GM23338 (cell line): ENCODE measurements around the gene FGFRL1. TPM values are rescaled to one million over a fixed set of nuclear protein-coding genes. Genes with fewer than 3 reads are reported as not detected.

ENCODE experiments used
- ATAC-seq: fragments of 200-7000 bp; cut with Tn5 transposase; 3 replicates; pipeline ENCODE4 v1.9.1; 2020
- DNase-seq: peaks from one replicate; pipeline ENCODE4 v3.0.0-alpha.2; 2015; ENCODE audit warnings: low spot score
- H2AFZ ChIP-seq: fragments of 200-600 bp; sonication (generic); 2 replicates; pipeline ENCODE4 v1.8.0; 2016; ENCODE audit warnings: antibody characterized with exemption, mild to moderate bottlenecking, moderate library complexity
- H3F3A ChIP-seq: fragments of 200-600 bp; sonication (generic); replicated peaks from 2 replicates; pipeline ENCODE4 v1.8.0; 2017; ENCODE audit warnings: antibody characterized with exemption, mixed run types, low read depth
- H3K27ac ChIP-seq: fragments of 200-600 bp; sonication (generic); 2 replicates; pipeline ENCODE4 v1.6.1; 2016; ENCODE audit warnings: low read depth
- H3K27me3 ChIP-seq: fragments of 200-600 bp; sonication (generic); 2 replicates; pipeline ENCODE4 v1.8.0; 2016; ENCODE audit warnings: mild to moderate bottlenecking, mixed run types, moderate library complexity; ENCODE audit not compliant: insufficient read depth
- H3K36me3 ChIP-seq: fragments of 200-600 bp; sonication (generic); 2 replicates; pipeline ENCODE4 v1.8.0; 2016; ENCODE audit warnings: mild to moderate bottlenecking; ENCODE audit not compliant: insufficient read depth
- H3K4me1 ChIP-seq: fragments of 200-600 bp; sonication (generic); 2 replicates; pipeline ENCODE4 v1.8.0; 2016; ENCODE audit warnings: mild to moderate bottlenecking, moderate library complexity; ENCODE audit not compliant: insufficient read depth
- H3K4me2 ChIP-seq: fragments of 200-600 bp; sonication (generic); 2 replicates; pipeline ENCODE4 v1.7.1; 2017; ENCODE audit warnings: mixed run types
- H3K4me3 ChIP-seq: fragments of 200-600 bp; sonication (generic); 2 replicates; pipeline ENCODE4 v1.6.1; 2016; ENCODE audit warnings: mixed run types
- H3K79me2 ChIP-seq: fragments of 200-600 bp; sonication (generic); replicated peaks from 2 replicates; pipeline ENCODE4 v1.8.0; 2017; ENCODE audit warnings: mild to moderate bottlenecking; ENCODE audit not compliant: insufficient read depth
- H3K9me2 ChIP-seq: fragments of 200-600 bp; sonication (generic); 2 replicates; pipeline ENCODE4 v1.8.0; 2017; ENCODE audit not compliant: insufficient read depth
- H4K20me1 ChIP-seq: fragments of 200-600 bp; sonication (generic); replicated peaks from 2 replicates; pipeline ENCODE4 v1.8.0; 2017; ENCODE audit warnings: mild to moderate bottlenecking; ENCODE audit not compliant: insufficient read depth
- H3K27ac Mint-ChIP-seq: 2 replicates; pipeline ENCODE4 v1.8.0; 2020; ENCODE audit warnings: inconsistent platforms, mild to moderate bottlenecking, moderate library complexity, mixed read lengths
- H3K27me3 Mint-ChIP-seq: 3 replicates; pipeline ENCODE4 v1.8.0; 2022; ENCODE audit warnings: low read depth, mild to moderate bottlenecking, moderate library complexity, mixed read lengths, inconsistent platforms; ENCODE audit not compliant: insufficient read depth, poor library complexity
- H3K36me3 Mint-ChIP-seq: 3 replicates; pipeline ENCODE4 v1.8.0; 2021; ENCODE audit warnings: low read depth, mild to moderate bottlenecking, inconsistent platforms, moderate library complexity, mixed read lengths
- H3K4me1 Mint-ChIP-seq: 3 replicates; pipeline ENCODE4 v1.8.0; 2020; ENCODE audit warnings: mild to moderate bottlenecking, inconsistent platforms, mixed read lengths
- H3K4me3 Mint-ChIP-seq: 3 replicates; pipeline ENCODE4 v1.8.0; 2021; ENCODE audit warnings: moderate library complexity, mild to moderate bottlenecking, inconsistent platforms, mixed read lengths
- H3K9me3 Mint-ChIP-seq: 3 replicates; pipeline ENCODE4 v1.8.0; 2020; ENCODE audit warnings: moderate library complexity, mild to moderate bottlenecking, inconsistent platforms, mixed read lengths
- CREB1 ChIP-seq: fragments of 250-450 bp; sonication (Bioruptor Pico); IDR thresholded peaks from 2 replicates; pipeline ENCODE4 v1.5.0; 2020; ENCODE audit warnings: low read depth, mild to moderate bottlenecking, moderate library complexity
- EZH2 ChIP-seq: fragments of 200-600 bp; sonication (generic); IDR thresholded peaks from one replicate; pipeline ENCODE4 v1.8.0; 2017; ENCODE audit warnings: antibody characterized with exemption, mild to moderate bottlenecking, low read depth; ENCODE audit not compliant: unreplicated experiment
- EZH2phosphoT487 ChIP-seq: fragments of 200-600 bp; sonication (generic); IDR thresholded peaks from one replicate; pipeline ENCODE4 v1.8.1; 2018; ENCODE audit warnings: antibody characterized with exemption; ENCODE audit not compliant: unreplicated experiment
- JUNB ChIP-seq: IDR thresholded peaks from one replicate; pipeline ENCODE4 v1.6.1; 2016; ENCODE audit warnings: antibody characterized with exemption; ENCODE audit not compliant: unreplicated experiment
- STAT1 ChIP-seq: IDR thresholded peaks from one replicate; pipeline ENCODE4 v1.6.1; 2016; ENCODE audit warnings: antibody characterized with exemption; ENCODE audit not compliant: unreplicated experiment
- ZNF114 ChIP-seq: fragments of 250-450 bp; sonication (Bioruptor Pico); IDR thresholded peaks from 2 replicates; pipeline ENCODE4 v1.5.0; 2020; ENCODE audit warnings: mild to moderate bottlenecking, moderate library complexity
- ZNF331 ChIP-seq: fragments of 250-450 bp; sonication (Bioruptor Pico); IDR thresholded peaks from 2 replicates; pipeline ENCODE4 v1.5.0; 2020; ENCODE audit warnings: low read depth, mild to moderate bottlenecking, moderate library complexity
- polyA plus RNA-seq: library from polyadenylated mRNA; unstranded; fragments of >200 nt; fragmentation: Nextera tagmentation; extraction: Ambion mirVana; gene quantifications from 2 replicates; pipeline ENCODE4 v1.2.1, GENCODE V29; 2016
- total RNA-seq: library from RNA; depleted of rRNA; stranded (reverse); fragments of >200 nt; shearing (Covaris generic); gene quantifications from 2 replicates; pipeline ENCODE4 v1.2.3, GENCODE V29; 2014
- TF ChIP-seq, protein P1 (sequence below), 2 experiments: fragments of 200-600 bp in 1 of 2; sonication (generic) in 1 of 2; conservative IDR thresholded peaks; 2 replicates each; pipeline versions ENCODE4 v1.5.1 to v1.6.1; 2016 to 2017; ENCODE audit warnings: antibody characterized with exemption in 2 of 2, low read depth in 2 of 2, mild to moderate bottlenecking in 2 of 2, moderate library complexity in 1 of 2
- TF ChIP-seq, protein P2 (sequence below): fragments of 250-450 bp; sonication (Bioruptor Pico); IDR thresholded peaks from 2 replicates; pipeline ENCODE4 v1.5.0; 2020; ENCODE audit warnings: mild to moderate bottlenecking, moderate library complexity

FGFRL1 gene
- total and polyA plus RNA-seq, 2 experiments from 2014 or later, result 7.0 to 35.8 TPM

DNA sequence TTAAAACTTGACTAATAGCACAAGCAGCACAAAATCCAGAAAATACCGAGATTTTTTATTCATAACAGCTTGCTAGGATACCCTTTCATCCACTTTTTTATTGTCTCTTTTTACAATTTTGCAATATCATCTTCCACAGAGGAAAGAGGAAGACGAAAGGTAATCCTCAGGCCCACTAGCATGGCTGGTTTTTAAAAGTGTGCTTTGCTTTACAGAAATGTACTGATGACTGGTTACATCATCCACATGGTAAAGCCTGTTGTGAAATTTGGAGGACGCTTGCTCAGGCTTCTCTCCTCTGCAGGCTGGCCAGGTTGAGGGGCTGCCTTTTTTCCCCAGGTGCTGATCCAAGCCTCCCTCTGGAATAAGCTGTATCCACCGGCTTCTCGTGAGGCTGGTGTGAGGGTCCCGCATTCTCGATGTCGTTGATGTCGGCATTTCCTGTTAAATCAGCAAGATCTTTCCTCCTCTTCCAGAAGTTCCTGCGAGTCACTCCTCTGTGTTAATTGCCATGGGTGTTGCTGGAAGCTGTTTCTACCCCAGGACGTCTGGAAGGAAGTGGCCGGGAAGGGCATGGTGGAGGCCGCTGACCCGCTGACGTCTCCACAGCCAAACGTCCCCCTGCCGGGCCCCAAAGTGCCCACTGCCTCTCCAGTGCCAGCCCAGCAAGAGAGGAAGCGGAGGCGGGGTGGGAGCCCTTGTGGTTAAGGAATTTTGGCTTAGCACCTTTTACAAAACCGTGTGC lies 32.3 kb upstream of the FGFRL1 start (continued):
- TF ChIP-seq, protein P1, sequence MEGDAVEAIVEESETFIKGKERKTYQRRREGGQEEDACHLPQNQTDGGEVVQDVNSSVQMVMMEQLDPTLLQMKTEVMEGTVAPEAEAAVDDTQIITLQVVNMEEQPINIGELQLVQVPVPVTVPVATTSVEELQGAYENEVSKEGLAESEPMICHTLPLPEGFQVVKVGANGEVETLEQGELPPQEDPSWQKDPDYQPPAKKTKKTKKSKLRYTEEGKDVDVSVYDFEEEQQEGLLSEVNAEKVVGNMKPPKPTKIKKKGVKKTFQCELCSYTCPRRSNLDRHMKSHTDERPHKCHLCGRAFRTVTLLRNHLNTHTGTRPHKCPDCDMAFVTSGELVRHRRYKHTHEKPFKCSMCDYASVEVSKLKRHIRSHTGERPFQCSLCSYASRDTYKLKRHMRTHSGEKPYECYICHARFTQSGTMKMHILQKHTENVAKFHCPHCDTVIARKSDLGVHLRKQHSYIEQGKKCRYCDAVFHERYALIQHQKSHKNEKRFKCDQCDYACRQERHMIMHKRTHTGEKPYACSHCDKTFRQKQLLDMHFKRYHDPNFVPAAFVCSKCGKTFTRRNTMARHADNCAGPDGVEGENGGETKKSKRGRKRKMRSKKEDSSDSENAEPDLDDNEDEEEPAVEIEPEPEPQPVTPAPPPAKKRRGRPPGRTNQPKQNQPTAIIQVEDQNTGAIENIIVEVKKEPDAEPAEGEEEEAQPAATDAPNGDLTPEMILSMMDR (conservative IDR thresholded peaks at IDR 0.05; ENCODE audit: low read depth in 2 of 2), result no peak
- TF ChIP-seq CREB1 (no peak), ZNF331 (no peak), EZH2 (no peak), JUNB (no peak)
- TF ChIP-seq, protein P2, sequence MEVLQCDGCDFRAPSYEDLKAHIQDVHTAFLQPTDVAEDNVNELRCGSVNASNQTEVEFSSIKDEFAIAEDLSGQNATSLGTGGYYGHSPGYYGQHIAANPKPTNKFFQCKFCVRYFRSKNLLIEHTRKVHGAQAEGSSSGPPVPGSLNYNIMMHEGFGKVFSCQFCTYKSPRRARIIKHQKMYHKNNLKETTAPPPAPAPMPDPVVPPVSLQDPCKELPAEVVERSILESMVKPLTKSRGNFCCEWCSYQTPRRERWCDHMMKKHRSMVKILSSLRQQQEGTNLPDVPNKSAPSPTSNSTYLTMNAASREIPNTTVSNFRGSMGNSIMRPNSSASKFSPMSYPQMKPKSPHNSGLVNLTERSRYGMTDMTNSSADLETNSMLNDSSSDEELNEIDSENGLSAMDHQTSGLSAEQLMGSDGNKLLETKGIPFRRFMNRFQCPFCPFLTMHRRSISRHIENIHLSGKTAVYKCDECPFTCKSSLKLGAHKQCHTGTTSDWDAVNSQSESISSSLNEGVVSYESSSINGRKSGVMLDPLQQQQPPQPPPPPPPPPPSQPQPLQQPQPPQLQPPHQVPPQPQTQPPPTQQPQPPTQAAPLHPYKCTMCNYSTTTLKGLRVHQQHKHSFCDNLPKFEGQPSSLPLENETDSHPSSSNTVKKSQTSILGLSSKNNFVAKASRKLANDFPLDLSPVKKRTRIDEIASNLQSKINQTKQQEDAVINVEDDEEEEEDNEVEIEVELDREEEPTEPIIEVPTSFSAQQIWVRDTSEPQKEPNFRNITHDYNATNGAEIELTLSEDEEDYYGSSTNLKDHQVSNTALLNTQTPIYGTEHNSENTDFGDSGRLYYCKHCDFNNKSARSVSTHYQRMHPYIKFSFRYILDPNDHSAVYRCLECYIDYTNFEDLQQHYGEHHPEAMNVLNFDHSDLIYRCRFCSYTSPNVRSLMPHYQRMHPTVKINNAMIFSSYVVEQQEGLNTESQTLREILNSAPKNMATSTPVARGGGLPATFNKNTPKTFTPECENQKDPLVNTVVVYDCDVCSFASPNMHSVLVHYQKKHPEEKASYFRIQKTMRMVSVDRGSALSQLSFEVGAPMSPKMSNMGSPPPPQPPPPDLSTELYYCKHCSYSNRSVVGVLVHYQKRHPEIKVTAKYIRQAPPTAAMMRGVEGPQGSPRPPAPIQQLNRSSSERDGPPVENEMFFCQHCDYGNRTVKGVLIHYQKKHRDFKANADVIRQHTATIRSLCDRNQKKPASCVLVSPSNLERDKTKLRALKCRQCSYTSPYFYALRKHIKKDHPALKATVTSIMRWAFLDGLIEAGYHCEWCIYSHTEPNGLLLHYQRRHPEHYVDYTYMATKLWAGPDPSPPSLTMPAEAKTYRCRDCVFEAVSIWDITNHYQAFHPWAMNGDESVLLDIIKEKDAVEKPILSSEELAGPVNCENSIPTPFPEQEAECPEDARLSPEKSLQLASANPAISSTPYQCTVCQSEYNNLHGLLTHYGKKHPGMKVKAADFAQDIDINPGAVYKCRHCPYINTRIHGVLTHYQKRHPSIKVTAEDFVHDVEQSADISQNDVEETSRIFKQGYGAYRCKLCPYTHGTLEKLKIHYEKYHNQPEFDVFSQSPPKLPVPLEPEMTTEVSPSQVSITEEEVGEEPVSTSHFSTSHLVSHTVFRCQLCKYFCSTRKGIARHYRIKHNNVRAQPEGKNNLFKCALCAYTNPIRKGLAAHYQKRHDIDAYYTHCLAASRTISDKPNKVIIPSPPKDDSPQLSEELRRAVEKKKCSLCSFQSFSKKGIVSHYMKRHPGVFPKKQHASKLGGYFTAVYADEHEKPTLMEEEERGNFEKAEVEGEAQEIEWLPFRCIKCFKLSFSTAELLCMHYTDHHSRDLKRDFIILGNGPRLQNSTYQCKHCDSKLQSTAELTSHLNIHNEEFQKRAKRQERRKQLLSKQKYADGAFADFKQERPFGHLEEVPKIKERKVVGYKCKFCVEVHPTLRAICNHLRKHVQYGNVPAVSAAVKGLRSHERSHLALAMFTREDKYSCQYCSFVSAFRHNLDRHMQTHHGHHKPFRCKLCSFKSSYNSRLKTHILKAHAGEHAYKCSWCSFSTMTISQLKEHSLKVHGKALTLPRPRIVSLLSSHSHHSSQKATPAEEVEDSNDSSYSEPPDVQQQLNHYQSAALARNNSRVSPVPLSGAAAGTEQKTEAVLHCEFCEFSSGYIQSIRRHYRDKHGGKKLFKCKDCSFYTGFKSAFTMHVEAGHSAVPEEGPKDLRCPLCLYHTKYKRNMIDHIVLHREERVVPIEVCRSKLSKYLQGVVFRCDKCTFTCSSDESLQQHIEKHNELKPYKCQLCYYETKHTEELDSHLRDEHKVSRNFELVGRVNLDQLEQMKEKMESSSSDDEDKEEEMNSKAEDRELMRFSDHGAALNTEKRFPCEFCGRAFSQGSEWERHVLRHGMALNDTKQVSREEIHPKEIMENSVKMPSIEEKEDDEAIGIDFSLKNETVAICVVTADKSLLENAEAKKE, result no peak

- Histone ChIP-seq H3F3A (peaks cover 7% of the 10 kb centered on the region; the same call in 1 of the 2 replicates), H2AFZ (no peak overlapping the region), H3K4me1 (peaks cover 16% of the 10 kb centered on the region), H3K27me3 (peaks cover 17% of the 10 kb centered on the region), H3K36me3 (no peaks in the 10 kb centered on the region), H3K9me2 (no peaks in the 10 kb centered on the region), H3K4me2 (no peak overlapping the region), H3K27ac (no peak overlapping the region), H4K20me1 (no peaks in the 10 kb centered on the region), H3K4me3 (no peak overlapping the region), H3K79me2 (no peaks in the 10 kb centered on the region)
- Mint-ChIP-seq H3K27ac (no peak overlapping the region), H3K4me3 (no peak overlapping the region), H3K36me3 (no peaks in the 10 kb centered on the region), H3K9me3 (no peaks in the 10 kb centered on the region), H3K4me1 (peaks cover 7% of the 10 kb centered on the region), H3K27me3 (peaks cover 42% of the 10 kb centered on the region)
- no peak for DNase-seq
- no peak for ATAC-seq
- no peak for TF ChIP-seq CREB1
- no peak for TF ChIP-seq EZH2phosphoT487
- no peak for TF ChIP-seq STAT1
- TF ChIP-seq EZH2, result no peak
- TF ChIP-seq ZNF114 (CRISPR knock-in tag), result no peak
Observed at GRCh38 chr4:982291-982690, 29.1 kb upstream of the FGFRL1 start.
